Trophoblast cell (in vitro differentiated cells and primary cell): Measurements from ENCODE around the gene BIRC6.

Experiments used
- DNase-seq, 2 donors: peaks; one replicate each; pipeline ENCODE4 v3.0.0-alpha.2; 2016
- H2AFZ ChIP-seq: 2 replicates; pipeline ENCODE4 v1.6.1; 2013; ENCODE audit warnings: low read length, moderate library complexity, mild to moderate bottlenecking; ENCODE audit not compliant: insufficient read depth, poor library complexity
- H2AK5ac ChIP-seq: 2 replicates; pipeline ENCODE4 v1.6.1; 2013; ENCODE audit warnings: mild to moderate bottlenecking, low read length
- H2BK120ac ChIP-seq: 2 replicates; pipeline ENCODE4 v1.6.1; 2013; ENCODE audit warnings: low read length, mild to moderate bottlenecking, moderate library complexity; ENCODE audit not compliant: insufficient read depth, poor library complexity
- H2BK12ac ChIP-seq: 2 replicates; pipeline ENCODE4 v1.6.1; 2013; ENCODE audit warnings: mild to moderate bottlenecking, low read length, moderate library complexity
- H2BK5ac ChIP-seq: 2 replicates; pipeline ENCODE4 v1.6.1; 2013; ENCODE audit warnings: low read length, low read depth, moderate library complexity, mild to moderate bottlenecking; ENCODE audit not compliant: poor library complexity
- H3K14ac ChIP-seq: 2 replicates; pipeline ENCODE4 v1.6.1; 2013; ENCODE audit warnings: mild to moderate bottlenecking, low read length
- H3K18ac ChIP-seq: 2 replicates; pipeline ENCODE4 v1.6.1; 2013; ENCODE audit warnings: mild to moderate bottlenecking, low read length
- H3K23ac ChIP-seq: 2 replicates; pipeline ENCODE4 v1.6.1; 2013; ENCODE audit warnings: low read length
- H3K27ac ChIP-seq: 2 replicates; pipeline ENCODE4 v1.5.1; 2013; ENCODE audit warnings: low read depth, mild to moderate bottlenecking, inconsistent platforms, low read length, moderate library complexity
- H3K27me3 ChIP-seq: 2 replicates; pipeline ENCODE4 v1.6.1; 2013; ENCODE audit warnings: inconsistent platforms, mild to moderate bottlenecking, low read length, moderate library complexity; ENCODE audit not compliant: insufficient read depth
- H3K36me3 ChIP-seq, 2 experiments: 1 replicate in 1 of 2; 2 replicates in 1 of 2; pipeline ENCODE4 v1.6.1; 2013; ENCODE audit warnings: low read length in 2 of 2, mild to moderate bottlenecking in 2 of 2, moderate library complexity in 1 of 2; ENCODE audit not compliant: insufficient read depth in 2 of 2, control insufficient read depth in 1 of 2
- H3K4ac ChIP-seq: 2 replicates; pipeline ENCODE4 v1.6.1; 2013; ENCODE audit warnings: low read depth, mild to moderate bottlenecking, low read length, moderate library complexity
- H3K4me1 ChIP-seq, 2 experiments: 1 replicate in 1 of 2; 2 replicates in 1 of 2; pipeline ENCODE4 v1.6.1; 2013; ENCODE audit warnings: low read length in 2 of 2, mild to moderate bottlenecking in 2 of 2, moderate library complexity in 1 of 2; ENCODE audit not compliant: insufficient read depth in 2 of 2, control insufficient read depth in 1 of 2
- H3K4me2 ChIP-seq: 2 replicates; pipeline ENCODE4 v1.6.1; 2013; ENCODE audit warnings: inconsistent platforms, mild to moderate bottlenecking, low read length, moderate library complexity
- H3K4me3 ChIP-seq: 2 replicates; pipeline ENCODE4 v1.5.1; 2013; ENCODE audit warnings: mild to moderate bottlenecking, low read depth, low read length, inconsistent platforms
- H3K79me1 ChIP-seq: one replicate; pipeline ENCODE4 v1.6.1; 2013; ENCODE audit warnings: low read length
- H3K79me2 ChIP-seq: 2 replicates; pipeline ENCODE4 v1.6.1; 2013; ENCODE audit warnings: low read length, mild to moderate bottlenecking; ENCODE audit not compliant: control insufficient read depth, insufficient read depth, poor library complexity
- H3K9ac ChIP-seq: 2 replicates; pipeline ENCODE4 v1.6.1; 2013; ENCODE audit warnings: mild to moderate bottlenecking, low read length
- H3K9me3 ChIP-seq: 2 replicates; pipeline ENCODE4 v1.6.1; 2013; ENCODE audit warnings: low read depth, mild to moderate bottlenecking, control low read depth, inconsistent platforms, low read length; ENCODE audit not compliant: insufficient read depth
- H4K12ac ChIP-seq: 2 replicates; pipeline ENCODE4 v1.6.1; 2013; ENCODE audit warnings: low read depth, mild to moderate bottlenecking, low read length, moderate library complexity
- H4K8ac ChIP-seq: 2 replicates; pipeline ENCODE4 v1.6.1; 2013; ENCODE audit warnings: low read depth, mild to moderate bottlenecking, low read length, moderate library complexity
- H4K91ac ChIP-seq: one replicate; pipeline ENCODE4 v1.6.1; 2013; ENCODE audit warnings: low read depth, mild to moderate bottlenecking, low read length, moderate library complexity
- WGBS: extraction: QIAGEN DNeasy Blood & Tissue Kit; methylation state at CpG from one replicate; pipeline ENCODE4 v1.1.7; 2013; ENCODE audit warnings: missing lambda C conversion rate; ENCODE audit not compliant: insufficient read length, insufficient coverage; ENCODE audit errors: extremely low coverage; 5-methylcytosine and 5-hydroxymethylcytosine counted together

The BIRC6 gene

DNA sequence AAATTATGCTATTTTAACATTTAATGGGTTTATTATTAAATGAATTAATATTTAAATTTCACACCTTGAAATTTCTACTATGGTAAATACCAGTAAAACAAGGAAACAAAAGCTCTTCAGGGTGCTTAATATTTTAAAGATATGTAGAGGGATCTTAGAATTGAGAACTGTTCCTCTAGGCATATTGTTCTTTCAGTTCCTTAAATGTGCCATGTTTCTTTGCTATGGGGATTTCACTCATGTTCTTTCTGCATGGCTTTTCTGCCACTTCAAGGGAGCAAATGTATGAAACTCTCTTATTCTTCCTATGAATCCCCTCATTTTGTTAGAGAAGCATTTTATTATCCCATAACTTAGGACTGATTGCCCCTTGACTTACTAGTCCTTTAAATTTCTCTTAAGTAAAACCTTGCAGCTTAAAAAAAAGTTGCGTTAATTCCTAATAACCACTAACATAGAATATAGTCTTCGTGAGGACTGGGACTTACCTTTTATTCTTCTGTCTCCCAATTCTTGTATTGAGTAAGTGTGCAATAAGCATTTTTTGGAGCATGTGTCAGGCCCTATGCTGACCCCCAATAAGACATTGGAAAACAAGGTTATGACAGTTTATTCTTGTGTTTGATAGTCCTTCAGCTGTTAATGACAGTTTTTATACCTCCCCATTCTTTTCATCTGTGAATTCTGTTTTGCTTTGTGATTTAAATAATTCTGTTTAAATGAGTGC, 95.7 kb downstream of the BIRC6 start:
- H4K12ac ChIP-seq: no peak overlapping the region
- no peaks in the 10 kb centered on the region for H3K27me3 ChIP-seq
- no peak overlapping the region for H2BK120ac ChIP-seq
- no peak overlapping the region for H2AFZ ChIP-seq
- H3K14ac ChIP-seq: no peak overlapping the region
- H3K23ac ChIP-seq: no peak overlapping the region
- H3K18ac ChIP-seq: no peak overlapping the region
- no peaks in the 10 kb centered on the region for H3K79me1 ChIP-seq
- no peaks in the 10 kb centered on the region for H3K79me2 ChIP-seq
- H3K9me3 ChIP-seq: no peaks in the 10 kb centered on the region
- no peak overlapping the region for H3K9ac ChIP-seq
- WGBS: no CpG with 5 or more reads among the region's 2 CpGs
- H3K36me3 ChIP-seq: peaks cover 0 to 5% of the 10 kb centered on the region in 2 experiments
- no peak overlapping the region for H4K91ac ChIP-seq
- no peak overlapping the region for H2BK12ac ChIP-seq
- DNase-seq: no peak
- no peak overlapping the region for H4K8ac ChIP-seq
- no peak overlapping the region for H2AK5ac ChIP-seq
- H3K4me1 ChIP-seq: no peaks in the 10 kb centered on the region
- H2BK5ac ChIP-seq: no peak overlapping the region
- no peak overlapping the region for H3K4me2 ChIP-seq
- H3K4me3 ChIP-seq: no peak overlapping the region
- H3K27ac ChIP-seq: no peak overlapping the region
- no peak overlapping the region for H3K4ac ChIP-seq

DNA sequence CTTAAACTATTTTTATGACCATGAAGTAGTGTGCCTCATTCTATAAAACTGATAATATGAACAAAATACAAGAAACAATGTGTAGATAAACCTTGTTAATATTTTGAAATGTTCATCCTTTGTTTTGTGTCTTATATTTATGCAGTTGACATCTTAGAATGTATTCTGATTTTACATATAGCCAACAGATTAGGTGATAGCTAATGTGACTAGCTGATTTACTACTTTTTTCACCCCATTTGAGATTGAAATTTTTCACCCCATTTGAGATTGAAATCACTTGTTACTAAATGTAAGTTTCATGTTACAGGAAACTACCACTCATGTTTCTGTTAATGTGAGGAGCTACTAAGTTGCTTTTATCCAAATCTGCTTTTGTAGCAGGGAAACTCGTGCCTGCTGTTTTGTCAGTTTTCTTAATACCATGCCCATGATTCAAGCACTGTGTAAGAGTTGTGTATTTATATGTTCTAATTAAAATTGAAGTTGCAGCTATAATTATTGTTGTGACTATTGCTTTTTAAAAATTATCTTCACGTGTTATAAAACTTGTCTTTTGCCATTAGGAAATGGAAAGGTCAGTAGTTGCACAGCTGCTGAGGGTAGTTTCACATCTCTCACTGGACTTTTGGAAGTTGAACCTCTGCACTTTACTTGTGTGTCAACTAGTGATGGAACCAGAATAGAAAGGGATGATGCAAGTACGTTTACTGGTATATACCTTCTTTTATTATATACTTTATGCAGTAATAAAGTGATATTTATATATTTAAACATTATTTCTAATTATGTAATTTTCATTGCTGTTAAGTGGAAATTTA, 96.6 kb downstream of the BIRC6 start:
- Histone ChIP-seq H3K36me3 (peaks cover 0 to 5% of the 10 kb centered on the region in 2 experiments), H3K79me2 (no peaks in the 10 kb centered on the region), H3K4me1 (no peaks in the 10 kb centered on the region), H3K27ac (no peak overlapping the region), H3K4me3 (no peak overlapping the region), H3K23ac (no peak overlapping the region), H3K4ac (no peak overlapping the region), H3K9ac (no peak overlapping the region), H2BK5ac (no peak overlapping the region), H4K12ac (no peak overlapping the region), H3K14ac (no peak overlapping the region), H3K9me3 (no peaks in the 10 kb centered on the region), H3K79me1 (no peaks in the 10 kb centered on the region), H4K8ac (no peak overlapping the region), H4K91ac (no peak overlapping the region), H2AFZ (no peak overlapping the region), H2BK120ac (no peak overlapping the region), H3K4me2 (no peak overlapping the region), H3K18ac (no peak overlapping the region), H3K27me3 (no peaks in the 10 kb centered on the region), H2AK5ac (no peak overlapping the region), H2BK12ac (no peak overlapping the region)
- no CpG with 5 or more reads among the region's 3 CpGs for WGBS
- no peak for DNase-seq

DNA sequence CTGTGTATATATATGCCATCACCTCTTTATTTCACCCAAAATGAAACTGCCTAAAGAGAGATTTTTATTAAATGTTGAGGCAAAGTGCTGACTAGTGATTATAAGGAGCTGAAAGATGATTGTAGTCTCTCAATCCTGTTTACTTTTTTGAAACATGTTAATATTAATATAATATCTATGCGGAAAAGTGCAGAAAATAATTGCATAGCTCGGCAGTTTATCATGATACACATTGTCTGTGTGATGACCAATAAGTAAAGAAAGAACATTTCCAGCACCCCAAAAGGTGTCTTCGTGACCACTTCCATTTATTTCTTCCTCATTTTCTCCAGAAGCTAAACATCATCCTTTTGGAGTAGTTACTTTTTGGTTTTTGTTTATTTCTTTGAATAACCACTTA, 99.0 kb downstream of the BIRC6 start:
- Histone ChIP-seq H3K14ac (no peak overlapping the region), H3K27ac (no peak overlapping the region), H3K4me1 (no peaks in the 10 kb centered on the region), H4K8ac (no peak overlapping the region), H3K79me1 (no peaks in the 10 kb centered on the region), H3K4ac (no peak overlapping the region), H3K9me3 (no peaks in the 10 kb centered on the region), H2BK12ac (no peak overlapping the region), H4K12ac (no peak overlapping the region), H3K4me2 (no peak overlapping the region), H3K4me3 (no peak overlapping the region), H3K79me2 (no peaks in the 10 kb centered on the region), H2AFZ (no peak overlapping the region), H2AK5ac (no peak overlapping the region), H3K27me3 (no peaks in the 10 kb centered on the region), H3K23ac (no peak overlapping the region), H3K36me3 (peaks cover 0 to 2% of the 10 kb centered on the region in 2 experiments), H2BK120ac (no peak overlapping the region), H2BK5ac (no peak overlapping the region), H3K18ac (no peak overlapping the region), H3K9ac (no peak overlapping the region), H4K91ac (no peak overlapping the region)
- DNase-seq: no peak
- WGBS: no CpG with 5 or more reads among the region's 3 CpGs

DNA sequence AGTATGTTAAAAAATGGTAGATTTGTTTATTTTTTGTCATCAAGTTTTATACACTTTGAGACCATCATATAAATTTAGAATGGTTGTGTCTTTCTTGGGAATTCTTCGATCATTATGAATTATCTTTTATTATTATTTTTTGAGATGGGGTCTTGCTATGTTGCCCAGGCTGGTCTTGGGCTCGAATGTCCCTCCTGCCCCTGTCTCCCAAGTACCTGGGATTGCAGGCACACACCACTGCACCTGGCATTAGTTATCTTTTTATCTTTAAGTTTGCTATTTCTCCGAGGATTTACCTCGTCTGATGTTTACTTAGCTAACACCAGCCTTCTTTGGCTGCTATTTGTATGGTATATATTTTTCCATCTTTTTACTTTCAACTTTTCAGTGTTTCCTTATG, 100.0 kb downstream of the BIRC6 start:
- Histone ChIP-seq H3K14ac (no peak overlapping the region), H2BK5ac (no peak overlapping the region), H2AFZ (no peak overlapping the region), H3K79me2 (no peaks in the 10 kb centered on the region), H2BK12ac (no peak overlapping the region), H3K23ac (no peak overlapping the region), H4K12ac (no peak overlapping the region), H3K9me3 (no peaks in the 10 kb centered on the region), H2AK5ac (no peak overlapping the region), H3K4ac (no peak overlapping the region), H3K9ac (no peak overlapping the region), H3K4me2 (no peak overlapping the region), H3K36me3 (peaks cover 0 to 2% of the 10 kb centered on the region in 2 experiments), H3K27me3 (no peaks in the 10 kb centered on the region), H3K18ac (no peak overlapping the region), H3K79me1 (no peaks in the 10 kb centered on the region), H4K8ac (no peak overlapping the region), H4K91ac (no peak overlapping the region), H3K4me3 (no peak overlapping the region), H3K27ac (no peak overlapping the region), H3K4me1 (no peaks in the 10 kb centered on the region), H2BK120ac (no peak overlapping the region)
- WGBS: no CpG with 5 or more reads among the region's 4 CpGs
- DNase-seq: no peak
